Measurements from ENCODE around the gene SDHB. TPM values are rescaled to one million over a fixed set of nuclear protein-coding genes. Genes with fewer than 3 reads are reported as not detected.

Gene SDHB
- total and polyA plus RNA-seq, 9 of the 15 experiments (the other 6 are each of a cell fraction or from before 2014, with no cell fraction given) = 207 to 554 (median 365) TPM

DNA sequence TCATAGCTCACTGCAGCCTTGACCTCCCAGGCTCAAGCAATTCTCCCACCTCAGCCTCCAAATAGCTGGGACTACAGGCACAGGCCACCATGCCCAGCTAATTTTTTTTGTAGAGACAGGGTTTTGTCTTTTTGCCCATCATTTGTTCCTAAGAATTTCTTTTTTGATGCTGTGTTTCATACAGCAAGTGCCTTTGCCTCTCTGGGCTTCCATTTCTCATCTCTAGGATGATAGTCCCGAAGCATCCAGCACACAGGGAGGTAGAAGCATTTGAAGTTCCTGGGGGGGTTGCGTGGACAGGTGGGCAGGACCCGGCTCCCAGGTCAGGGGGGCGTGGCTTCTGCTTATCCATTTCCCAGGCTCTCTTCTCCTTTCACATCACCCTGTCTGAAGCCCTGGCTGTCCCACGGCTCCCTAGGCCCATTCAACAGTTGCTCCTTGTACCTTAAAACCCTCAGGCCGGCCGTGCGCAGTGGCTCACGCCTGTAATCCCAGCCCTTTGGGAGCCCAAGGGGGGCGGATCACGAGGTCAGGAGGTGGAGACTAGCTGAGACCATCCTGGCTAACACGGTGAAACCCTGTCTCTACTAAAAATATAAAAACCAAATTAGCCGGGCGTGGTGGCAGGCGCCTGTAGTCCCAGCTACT lies 45.5 kb downstream of the SDHB start:
- TF ChIP-seq, protein P1, sequence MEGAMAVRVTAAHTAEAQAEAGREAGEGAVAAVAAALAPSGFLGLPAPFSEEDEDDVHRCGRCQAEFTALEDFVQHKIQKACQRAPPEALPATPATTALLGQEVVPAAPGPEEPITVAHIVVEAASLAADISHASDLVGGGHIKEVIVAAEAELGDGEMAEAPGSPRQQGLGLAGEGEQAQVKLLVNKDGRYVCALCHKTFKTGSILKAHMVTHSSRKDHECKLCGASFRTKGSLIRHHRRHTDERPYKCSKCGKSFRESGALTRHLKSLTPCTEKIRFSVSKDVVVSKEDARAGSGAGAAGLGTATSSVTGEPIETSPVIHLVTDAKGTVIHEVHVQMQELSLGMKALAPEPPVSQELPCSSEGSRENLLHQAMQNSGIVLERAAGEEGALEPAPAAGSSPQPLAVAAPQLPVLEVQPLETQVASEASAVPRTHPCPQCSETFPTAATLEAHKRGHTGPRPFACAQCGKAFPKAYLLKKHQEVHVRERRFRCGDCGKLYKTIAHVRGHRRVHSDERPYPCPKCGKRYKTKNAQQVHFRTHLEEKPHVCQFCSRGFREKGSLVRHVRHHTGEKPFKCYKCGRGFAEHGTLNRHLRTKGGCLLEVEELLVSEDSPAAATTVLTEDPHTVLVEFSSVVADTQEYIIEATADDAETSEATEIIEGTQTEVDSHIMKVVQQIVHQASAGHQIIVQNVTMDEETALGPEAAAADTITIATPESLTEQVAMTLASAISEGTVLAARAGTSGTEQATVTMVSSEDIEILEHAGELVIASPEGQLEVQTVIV (CRISPR knock-in tag; IDR thresholded peaks at IDR 0.05; ENCODE audit: borderline replicate concordance) = no peak
- TF ChIP-seq RFX5 (IDR thresholded peaks at IDR 0.05; ENCODE audit: low read depth, low read length) = no peak
- TF ChIP-seq RBM25 (IDR thresholded peaks at IDR 0.05; ENCODE audit: low read depth, low read length, severe bottlenecking) = peak; percentile 46
- peak; percentile 71 for TF ChIP-seq ZFP36 (IDR thresholded peaks at IDR 0.05; ENCODE audit: low read depth, low read length, partially characterized antibody)
- 0 out of 4 replicates have a peak, but pooled peaks of 1 of the 2 experiments have one; percentile 41 for TF ChIP-seq KDM1A (IDR thresholded peaks at IDR 0.05)
- TF ChIP-seq BCOR (IDR thresholded peaks at IDR 0.05) = peak; percentile 71
- TF ChIP-seq, protein P2, sequence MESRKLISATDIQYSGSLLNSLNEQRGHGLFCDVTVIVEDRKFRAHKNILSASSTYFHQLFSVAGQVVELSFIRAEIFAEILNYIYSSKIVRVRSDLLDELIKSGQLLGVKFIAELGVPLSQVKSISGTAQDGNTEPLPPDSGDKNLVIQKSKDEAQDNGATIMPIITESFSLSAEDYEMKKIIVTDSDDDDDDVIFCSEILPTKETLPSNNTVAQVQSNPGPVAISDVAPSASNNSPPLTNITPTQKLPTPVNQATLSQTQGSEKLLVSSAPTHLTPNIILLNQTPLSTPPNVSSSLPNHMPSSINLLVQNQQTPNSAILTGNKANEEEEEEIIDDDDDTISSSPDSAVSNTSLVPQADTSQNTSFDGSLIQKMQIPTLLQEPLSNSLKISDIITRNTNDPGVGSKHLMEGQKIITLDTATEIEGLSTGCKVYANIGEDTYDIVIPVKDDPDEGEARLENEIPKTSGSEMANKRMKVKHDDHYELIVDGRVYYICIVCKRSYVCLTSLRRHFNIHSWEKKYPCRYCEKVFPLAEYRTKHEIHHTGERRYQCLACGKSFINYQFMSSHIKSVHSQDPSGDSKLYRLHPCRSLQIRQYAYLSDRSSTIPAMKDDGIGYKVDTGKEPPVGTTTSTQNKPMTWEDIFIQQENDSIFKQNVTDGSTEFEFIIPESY (CRISPR knock-in tag; IDR thresholded peaks at IDR 0.05) = 0 out of 2 replicates have a peak, but pooled peaks have one; percentile 14
- DNase-seq (ENCODE audit: extremely low read depth in 1 of 4, low spot score in 3 of 4) = no peak
- Histone ChIP-seq H3K36me3 (ENCODE audit: control insufficient read depth, insufficient read depth, low read length) (peaks cover 17% of the 10 kb centered on the region; the same call in 2 of the 3 replicates), H3K27me3 (ENCODE audit: control insufficient read depth in 2 of 2, insufficient read depth in 2 of 2, low read length in 2 of 2) (no peaks in the 10 kb centered on the region), H3K79me2 (ENCODE audit: control insufficient read depth, insufficient read depth, low read length) (no peaks in the 10 kb centered on the region; the same call in 2 of the 3 replicates), H3K4me3 (no peak overlapping the region), H2AFZ (ENCODE audit: low read depth, low read length) (no peak overlapping the region), H3K4me2 (ENCODE audit: insufficient read depth, low read length) (no peak overlapping the region), H3K27ac (ENCODE audit: extremely low read depth, low read depth, low read length) (no peak overlapping the region), H3K9ac (ENCODE audit: insufficient read depth in 1 of 2, low read depth in 2 of 2, low read length in 2 of 2) (no peak overlapping the region), H3K9me1 (ENCODE audit: control insufficient read depth, insufficient read depth, low read length) (no peaks in the 10 kb centered on the region), H3K9me3 (replicated peaks; ENCODE audit: control insufficient read depth, insufficient read depth, low read depth, low read length) (no peaks in the 10 kb centered on the region), H4K20me1 (replicated peaks; ENCODE audit: control insufficient read depth, insufficient read depth, low read length) (no peaks in the 10 kb centered on the region), H3K4me1 (replicated peaks in 1 of 2; ENCODE audit: control insufficient read depth in 2 of 2, insufficient read depth in 2 of 2, low read length in 2 of 2) (peaks cover 13 to 28% of the 10 kb centered on the region in 2 experiments; a peak in 4 of 5 replicates)
- intact Hi-C loops (cut with micrococcal nuclease) = no loop called here
- FAIRE-seq = no peak
- in situ Hi-C loops (cut with MboI) = no loop called here
- no TSS peak for BruUV-seq (replicated peaks)
- CTCF ChIA-PET (ENCODE audit: low intra/inter-chr PET ratio) = no interaction called here
- WGBS (ENCODE audit: insufficient coverage, low coverage, missing lambda C conversion rate) = 65% methylated on average over 15 of the region's 15 CpGs
- ATAC-seq = no peak
- POLR2A ChIA-PET = interaction anchor here (0.6 to 0.9 kb wide), 2 partner anchors 33 to 103 kb away, joined by 3 read pairs; no protein-coding TSS in a partner anchor
